ENCODE data around the gene ABHD13. TPM values are rescaled to one million over a fixed set of nuclear protein-coding genes. Genes with fewer than 3 reads are reported as not detected.
A peak's percentile ranks its signal among the peaks of the same experiment; 100 is the strongest.

Gene ABHD13
- total RNA-seq: 10 to 100 TPM; 13.8 to 15.9 TPM
- polyA plus RNA-seq: 1 to 10 TPM; 4.8 to 6.8 (median 6.2) TPM
- total RNA-seq: 20.0 to 45.5 (median 30.4) reads per million in 6 experiments

DNA sequence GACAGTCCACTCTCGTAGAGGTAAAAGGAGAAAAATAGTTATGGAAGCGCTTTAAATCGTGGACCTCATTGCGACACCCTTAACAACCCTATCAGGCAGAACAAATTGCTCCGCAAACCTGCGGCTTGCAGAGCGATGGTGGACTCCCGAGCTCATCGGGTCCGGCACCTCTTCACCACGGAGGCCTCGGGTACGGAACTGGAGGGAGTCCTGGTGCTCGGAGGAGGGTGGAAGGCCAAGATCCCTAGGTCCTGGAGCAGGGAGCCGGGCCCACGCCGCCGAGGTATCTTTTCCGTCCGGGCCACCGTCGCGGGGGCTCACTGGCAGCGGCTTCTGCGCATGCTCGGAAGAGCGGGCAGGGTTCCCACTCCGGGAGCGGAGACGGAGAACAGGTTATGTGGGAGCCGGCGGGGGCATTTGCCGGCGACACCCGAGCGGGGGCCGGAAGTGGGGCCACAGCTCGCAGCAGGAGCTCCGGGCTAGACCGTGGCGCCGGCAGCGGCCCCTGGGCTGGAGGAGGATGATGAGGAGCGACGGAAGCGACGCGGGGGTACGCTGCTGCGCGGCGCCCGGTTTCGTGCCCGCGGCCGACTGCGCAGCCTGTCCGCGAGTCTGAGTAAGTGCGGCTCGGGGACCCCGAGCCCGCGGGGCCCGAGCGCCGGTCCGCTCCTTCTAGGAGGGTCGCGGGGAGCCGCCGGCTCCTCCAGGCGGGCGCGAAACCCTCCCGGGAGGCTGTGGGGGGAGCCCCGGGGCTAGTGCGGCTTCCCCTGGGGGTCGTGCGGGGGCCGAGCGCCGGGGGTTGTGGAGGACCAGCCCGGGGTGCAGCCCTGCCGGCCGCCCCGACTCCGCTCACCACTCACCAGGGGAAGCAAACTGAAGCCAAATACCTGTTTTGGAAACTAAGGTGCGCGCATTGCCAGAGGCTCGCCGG lies at the start of gene ABHD13:
Gene ABHD13 (plus strand): TSS at position 349 of the 931 bp plus-strand sequence. CDS start 10,827 bp downstream, outside the sequence.
- DNase-seq (peak; percentile 87 to 97 (median 91)), ATAC-seq (peak; percentile 74 to 82)
- Mint-ChIP-seq H3K27ac (peak within 1 kb of the TSS; percentile 93 to 99 (median 96)), H3K4me3 (peak within 1 kb of the TSS; percentile 92 to 99 (median 96)), H3K27me3 (peaks cover 0 to 3% (median 0%) of the 10 kb centered on the region in 5 donors), H3K4me1 (peaks cover 15 to 78% (median 61%) of the 10 kb centered on the region in 4 donors), H3K36me3 (peaks cover 0 to 4% (median 3%) of the 10 kb centered on the region in 3 donors), H3K9me3 (peaks cover 0 to 3% (median 0%) of the 10 kb centered on the region in 9 donors)
- POLR2A ChIA-PET: interaction anchor here (0.6 to 1.9 kb wide), 3 partner anchors 22 to 121 kb away, joined by 3 to 6 read pairs (median 5); no protein-coding TSS in a partner anchor

DNA sequence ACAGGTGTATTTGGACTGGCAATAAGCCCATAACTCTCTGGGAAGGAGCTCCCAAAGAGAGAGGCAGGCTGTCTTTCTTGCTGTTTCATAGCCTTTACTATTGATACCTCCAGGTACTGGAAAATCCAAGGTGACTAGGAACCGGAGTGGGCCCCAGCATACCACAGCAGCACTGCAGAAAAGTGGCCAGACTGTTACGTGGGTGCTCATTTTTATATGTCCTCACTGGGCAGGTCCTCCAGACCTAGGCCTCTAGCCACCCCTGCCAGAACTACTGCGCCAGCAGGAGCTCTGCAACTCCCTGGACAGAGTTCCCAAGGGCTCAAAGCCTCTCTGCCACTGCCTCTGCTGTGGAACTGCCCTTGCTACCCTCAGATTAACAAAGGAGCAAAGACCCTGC lies 49.3 kb upstream of the ABHD13 start:
- no peak overlapping the region for H3K4me3 Mint-ChIP-seq
- POLR2A ChIA-PET: no interaction called here
- no peak overlapping the region for H3K27ac Mint-ChIP-seq
- peaks cover 9 to 42% (median 28%) of the 10 kb centered on the region in 9 donors for H3K9me3 Mint-ChIP-seq
- no peaks in the 10 kb centered on the region for H3K4me1 Mint-ChIP-seq
- peaks cover 0 to 18% (median 11%) of the 10 kb centered on the region in 5 donors for H3K27me3 Mint-ChIP-seq
- H3K36me3 Mint-ChIP-seq: peaks cover 0 to 27% (median 5%) of the 10 kb centered on the region in 3 donors
- ATAC-seq: no peak
- DNase-seq: no peak

DNA sequence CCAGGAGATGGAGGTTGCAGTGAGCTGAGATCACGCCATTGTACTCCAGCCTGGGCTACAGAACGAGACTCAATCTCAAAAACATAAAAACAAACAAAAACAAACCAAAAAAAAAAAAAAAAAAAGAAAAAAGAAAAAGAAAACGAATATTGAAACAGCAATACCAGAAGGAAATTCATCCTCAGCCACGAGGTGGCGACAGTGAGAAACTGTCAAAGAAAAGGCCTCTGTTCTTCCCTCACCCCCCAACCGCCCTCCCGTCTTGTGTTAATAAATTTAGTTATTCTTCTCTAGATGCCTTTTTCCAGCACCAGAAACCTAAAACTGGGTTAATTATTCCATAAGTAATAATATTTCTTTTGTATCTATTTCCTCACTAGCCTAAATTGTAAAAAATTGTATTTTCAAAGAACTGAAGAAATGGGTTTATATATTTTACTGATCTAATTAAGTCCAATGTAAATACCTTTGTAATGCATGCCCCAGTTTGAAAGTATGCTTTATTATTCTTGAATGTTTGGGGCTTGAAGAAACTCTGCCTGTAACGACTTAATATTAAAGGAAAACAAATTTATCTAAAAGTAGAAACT lies 41.4 kb upstream of the ABHD13 start:
- peak; percentile 42 to 48 for ATAC-seq
- H3K9me3 Mint-ChIP-seq: peaks cover 0 to 23% (median 5%) of the 10 kb centered on the region in 9 donors
- no peaks in the 10 kb centered on the region for H3K4me1 Mint-ChIP-seq
- no peak overlapping the region for H3K4me3 Mint-ChIP-seq
- H3K27ac Mint-ChIP-seq: no peak overlapping the region
- DNase-seq: peak; percentile 30 to 72 (median 44)
- peaks cover 0 to 5% (median 0%) of the 10 kb centered on the region in 3 donors for H3K36me3 Mint-ChIP-seq
- H3K27me3 Mint-ChIP-seq: peaks cover 0 to 9% (median 0%) of the 10 kb centered on the region in 5 donors
- POLR2A ChIA-PET: no interaction called here

- DNase-seq: no peak
- H3K27me3 Mint-ChIP-seq: peaks cover 0 to 6% (median 0%) of the 10 kb centered on the region in 5 donors
- H3K9me3 Mint-ChIP-seq: peaks cover 0 to 12% (median 2%) of the 10 kb centered on the region in 9 donors
- no peak overlapping the region for H3K4me3 Mint-ChIP-seq
- POLR2A ChIA-PET: no interaction called here
- no peak for ATAC-seq
- H3K27ac Mint-ChIP-seq: no peak overlapping the region
- H3K4me1 Mint-ChIP-seq: no peaks in the 10 kb centered on the region
- H3K36me3 Mint-ChIP-seq: no peaks in the 10 kb centered on the region
Observed at GRCh38 chr13:108178078-108178477, 40.1 kb upstream of the ABHD13 start.

DNA sequence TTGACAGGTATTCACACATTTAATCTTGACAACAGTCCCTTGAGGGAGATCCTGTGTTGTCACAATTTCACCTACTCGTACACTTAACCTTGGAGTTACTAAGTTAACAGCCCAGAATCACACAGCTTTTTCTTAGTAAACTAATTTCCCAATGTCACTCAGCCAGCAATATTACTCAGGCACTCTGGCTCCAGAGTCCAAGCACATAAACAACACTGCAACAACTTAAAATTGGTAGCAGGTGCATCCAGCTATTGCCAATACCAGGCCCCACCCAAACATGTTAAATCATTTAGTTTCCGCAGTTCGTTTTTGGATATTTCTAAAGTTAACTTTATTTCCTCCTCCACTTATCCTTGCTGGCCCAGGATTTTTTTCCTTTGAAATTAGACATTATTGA lies 35.5 kb upstream of the ABHD13 start:
- Mint-ChIP-seq H3K4me3 (no peak overlapping the region), H3K4me1 (peaks cover 0 to 11% (median 0%) of the 10 kb centered on the region in 4 donors), H3K36me3 (no peaks in the 10 kb centered on the region), H3K27me3 (no peaks in the 10 kb centered on the region), H3K9me3 (no peaks in the 10 kb centered on the region), H3K27ac (no peak overlapping the region)
- ATAC-seq: no peak
- DNase-seq: no peak
- POLR2A ChIA-PET: no interaction called here

DNA sequence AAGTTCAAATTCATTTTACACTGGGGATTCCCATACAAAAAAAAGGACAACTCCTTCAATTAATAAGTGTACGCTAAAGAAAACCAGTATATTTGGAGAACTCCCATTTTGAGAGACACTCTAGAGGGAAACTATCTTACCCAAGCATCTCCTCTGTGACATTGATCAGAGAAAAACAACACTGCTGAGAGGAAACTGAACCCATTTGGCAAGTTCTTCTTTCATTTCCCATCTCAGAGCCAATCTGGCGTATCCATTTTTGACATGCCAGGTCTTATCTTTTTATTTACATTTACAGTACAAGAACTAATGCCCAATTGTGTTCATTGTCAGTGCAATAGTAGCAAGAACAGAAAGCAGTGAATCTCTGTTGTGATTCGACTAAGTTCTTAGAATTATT lies 33.0 kb upstream of the ABHD13 start:
- H3K4me3 Mint-ChIP-seq: peak overlapping the region in 1 of 10 donors; percentile 9
- no peaks in the 10 kb centered on the region for H3K36me3 Mint-ChIP-seq
- peaks cover 0 to 11% (median 0%) of the 10 kb centered on the region in 4 donors for H3K4me1 Mint-ChIP-seq
- peak overlapping the region in 2 of 10 donors; percentile 27 to 65 for H3K27ac Mint-ChIP-seq
- peaks cover 0 to 9% (median 5%) of the 10 kb centered on the region in 5 donors for H3K27me3 Mint-ChIP-seq
- ATAC-seq: no peak
- DNase-seq: no peak
- H3K9me3 Mint-ChIP-seq: peaks cover 0 to 10% (median 0%) of the 10 kb centered on the region in 9 donors
- POLR2A ChIA-PET: no interaction called here

GRCh38 chr13:108188260-108188659 lies 29.9 kb upstream of the ABHD13 start:
- Mint-ChIP-seq H3K9me3 (peaks cover 0 to 26% (median 10%) of the 10 kb centered on the region in 9 donors), H3K36me3 (peaks cover 0 to 11% (median 4%) of the 10 kb centered on the region in 3 donors), H3K4me3 (no peak overlapping the region), H3K4me1 (peaks cover 0 to 11% (median 1%) of the 10 kb centered on the region in 4 donors), H3K27me3 (peaks cover 0 to 12% (median 9%) of the 10 kb centered on the region in 5 donors), H3K27ac (no peak overlapping the region)
- ATAC-seq (no peak), DNase-seq (no peak)
- POLR2A ChIA-PET: no interaction called here

DNA sequence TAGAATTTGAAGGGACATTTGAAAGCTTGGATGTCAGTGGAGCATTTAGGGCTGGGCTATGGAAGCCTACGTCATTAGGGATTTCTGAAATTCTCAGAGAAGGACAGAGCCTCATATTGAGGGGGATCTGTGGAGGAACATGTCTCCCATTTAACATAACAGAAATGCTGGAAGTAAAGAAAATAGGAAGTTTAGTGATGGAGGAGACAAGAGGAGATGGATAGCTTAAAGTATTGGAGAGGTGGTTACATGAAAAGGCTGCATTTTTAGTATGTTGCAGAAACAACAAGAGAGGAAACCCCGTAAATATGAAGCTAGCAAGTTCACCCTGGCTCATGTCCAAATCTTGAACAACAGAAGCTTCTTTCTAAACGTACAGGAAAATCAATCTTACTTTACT lies 27.3 kb upstream of the ABHD13 start:
- POLR2A ChIA-PET: no interaction called here
- H3K4me1 Mint-ChIP-seq: peaks cover 0 to 3% (median 0%) of the 10 kb centered on the region in 4 donors
- no peak for DNase-seq
- ATAC-seq: no peak
- H3K36me3 Mint-ChIP-seq: peaks cover 0 to 18% (median 8%) of the 10 kb centered on the region in 3 donors
- H3K27ac Mint-ChIP-seq: no peak overlapping the region
- H3K27me3 Mint-ChIP-seq: peaks cover 0 to 12% (median 9%) of the 10 kb centered on the region in 5 donors
- peaks cover 2 to 46% (median 15%) of the 10 kb centered on the region in 9 donors for H3K9me3 Mint-ChIP-seq
- H3K4me3 Mint-ChIP-seq: no peak overlapping the region

GRCh38 chr13:108193806-108194205 lies 24.4 kb upstream of the ABHD13 start:
- ATAC-seq (no peak), DNase-seq (no peak)
- no peak overlapping the region for H3K4me3 Mint-ChIP-seq
- POLR2A ChIA-PET: no interaction called here
- peaks cover 6 to 46% (median 21%) of the 10 kb centered on the region in 9 donors for H3K9me3 Mint-ChIP-seq
- H3K27ac Mint-ChIP-seq: no peak overlapping the region
- H3K36me3 Mint-ChIP-seq: peaks cover 0 to 18% (median 8%) of the 10 kb centered on the region in 3 donors
- peaks cover 0 to 3% (median 0%) of the 10 kb centered on the region in 4 donors for H3K4me1 Mint-ChIP-seq
- peaks cover 0 to 14% (median 9%) of the 10 kb centered on the region in 5 donors for H3K27me3 Mint-ChIP-seq

GRCh38 chr13:108194435-108194936 lies 23.7 kb upstream of the ABHD13 start:
- POLR2A ChIA-PET: no interaction called here
- DNase-seq (no peak), ATAC-seq (no peak)
- Mint-ChIP-seq H3K36me3 (peaks cover 0 to 18% (median 8%) of the 10 kb centered on the region in 3 donors), H3K4me3 (no peak overlapping the region), H3K9me3 (peaks cover 6 to 41% (median 21%) of the 10 kb centered on the region in 9 donors), H3K27me3 (peaks cover 0 to 16% (median 7%) of the 10 kb centered on the region in 5 donors), H3K27ac (no peak overlapping the region), H3K4me1 (peaks cover 0 to 3% (median 0%) of the 10 kb centered on the region in 4 donors)

DNA sequence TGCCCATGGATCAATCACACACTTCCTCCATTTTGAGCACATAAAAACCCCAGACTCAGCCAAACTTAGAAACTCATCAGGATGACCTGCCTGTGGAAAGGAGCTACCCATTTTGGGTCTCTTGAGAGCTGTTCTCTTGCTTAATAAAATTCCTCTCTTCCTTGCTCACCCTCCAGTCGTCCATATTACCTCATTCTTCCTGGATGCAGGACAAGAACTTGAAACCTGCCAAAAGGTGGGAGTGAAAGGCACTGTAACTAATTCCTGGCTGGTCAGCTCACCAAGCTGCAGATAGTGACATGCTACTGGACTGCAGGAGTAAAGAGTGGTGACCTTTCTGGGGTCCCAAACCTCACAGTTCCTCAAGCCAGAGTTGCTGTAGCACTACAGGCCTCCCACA lies 23.0 kb upstream of the ABHD13 start:
- H3K27ac Mint-ChIP-seq: no peak overlapping the region
- H3K9me3 Mint-ChIP-seq: peaks cover 6 to 36% (median 19%) of the 10 kb centered on the region in 9 donors
- no peak for DNase-seq
- POLR2A ChIA-PET: no interaction called here
- no peak overlapping the region for H3K4me3 Mint-ChIP-seq
- H3K27me3 Mint-ChIP-seq: peaks cover 0 to 15% (median 6%) of the 10 kb centered on the region in 5 donors
- peaks cover 0 to 18% (median 8%) of the 10 kb centered on the region in 3 donors for H3K36me3 Mint-ChIP-seq
- peaks cover 0 to 3% (median 0%) of the 10 kb centered on the region in 4 donors for H3K4me1 Mint-ChIP-seq
- ATAC-seq: no peak

- Mint-ChIP-seq H3K36me3 (peaks cover 0 to 12% (median 5%) of the 10 kb centered on the region in 3 donors), H3K27ac (no peak overlapping the region), H3K27me3 (peaks cover 0 to 10% (median 5%) of the 10 kb centered on the region in 5 donors), H3K4me1 (no peaks in the 10 kb centered on the region), H3K4me3 (no peak overlapping the region), H3K9me3 (peaks cover 6 to 31% (median 14%) of the 10 kb centered on the region in 9 donors)
- DNase-seq (no peak), ATAC-seq (no peak)
- POLR2A ChIA-PET: no interaction called here
Observed at GRCh38 chr13:108195861-108196260, 22.3 kb upstream of the ABHD13 start.

Data from naive thymus-derived CD8-positive, alpha-beta T cell (primary cell).